ENCODE results near the gene NEDD4L.

NEDD4L gene

GRCh38 chr18:58188996-58189395 is 145.0 kb downstream of the NEDD4L start:
- DNase-seq, result peak; percentile 13

- no peak for DNase-seq
Observed at GRCh38 chr18:58190842-58191530, 147.0 kb downstream of the NEDD4L start.

GRCh38 chr18:58191626-58192025 is 147.6 kb downstream of the NEDD4L start:
- no peak for DNase-seq

- DNase-seq, result no peak
Observed at GRCh38 chr18:58192519-58192918, 148.5 kb downstream of the NEDD4L start.

- DNase-seq, result no peak
Observed at GRCh38 chr18:58194028-58194427, 150.0 kb downstream of the NEDD4L start.

GRCh38 chr18:58195278-58195765 is 151.3 kb downstream of the NEDD4L start:
- DNase-seq, result peak; percentile 84

GRCh38 chr18:58196164-58196563 is 152.1 kb downstream of the NEDD4L start:
- no peak for DNase-seq

GRCh38 chr18:58196881-58197872 is 153.2 kb downstream of the NEDD4L start:
- DNase-seq, result no peak

GRCh38 chr18:58201268-58201667 is 157.2 kb downstream of the NEDD4L start:
- DNase-seq, result no peak

GRCh38 chr18:58201733-58202730 is 158.0 kb downstream of the NEDD4L start:
- DNase-seq, result no peak

GRCh38 chr18:58204776-58205442 is 160.9 kb downstream of the NEDD4L start:
- no peak for DNase-seq

- DNase-seq, result no peak
Observed at GRCh38 chr18:58205443-58206160, 161.6 kb downstream of the NEDD4L start.

- no peak for DNase-seq
Observed at GRCh38 chr18:58207520-58208152, 163.6 kb downstream of the NEDD4L start.

GRCh38 chr18:58208207-58208932 is 164.3 kb downstream of the NEDD4L start:
- no peak for DNase-seq

- no peak for DNase-seq
Observed at GRCh38 chr18:58209326-58209725, 165.3 kb downstream of the NEDD4L start.

GRCh38 chr18:58211510-58211909 is 167.5 kb downstream of the NEDD4L start:
- no peak for DNase-seq

GRCh38 chr18:58212274-58212673 is 168.2 kb downstream of the NEDD4L start:
- no peak for DNase-seq

GRCh38 chr18:58213440-58213839 is 169.4 kb downstream of the NEDD4L start:
- DNase-seq, result no peak

GRCh38 chr18:58215011-58215410 is 171.0 kb downstream of the NEDD4L start:
- no peak for DNase-seq

GRCh38 chr18:58216071-58216481 is 172.1 kb downstream of the NEDD4L start:
- DNase-seq, result no peak
